HK-2 (cell line): ENCODE data around the gene DIAPH3.
A peak's percentile ranks its signal among the peaks of the same experiment; 100 is the strongest.

Source experiments
- DNase-seq: peaks from one replicate; pipeline ENCODE4 v3.0.0-alpha.2; 2018; ENCODE audit not compliant: unreplicated experiment

Gene DIAPH3

DNA sequence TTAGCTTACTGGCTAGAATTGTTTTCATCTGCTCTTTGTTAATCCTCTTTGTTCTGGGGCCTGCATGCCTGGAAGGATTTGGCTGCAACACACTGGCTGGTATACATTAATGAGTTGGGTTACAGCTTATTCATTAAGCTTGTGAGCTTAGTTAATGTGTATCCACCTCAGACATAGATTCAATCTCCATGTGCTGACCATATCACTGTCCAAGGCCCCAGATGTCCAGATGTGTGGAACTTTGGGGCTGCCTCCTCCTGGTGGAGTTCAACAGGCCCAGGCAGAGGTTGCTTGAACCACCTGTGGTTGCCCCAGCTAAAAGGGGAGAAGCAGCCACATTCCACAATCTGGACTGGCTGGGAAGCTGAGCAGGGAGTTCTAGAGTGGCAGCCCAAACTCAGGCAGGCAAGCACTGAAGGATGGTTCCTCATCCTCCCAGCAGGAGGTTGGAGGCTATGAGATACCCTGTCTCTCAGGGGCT, 5.4 kb downstream of the DIAPH3 start:
- DNase-seq: peak; percentile 25

DNA sequence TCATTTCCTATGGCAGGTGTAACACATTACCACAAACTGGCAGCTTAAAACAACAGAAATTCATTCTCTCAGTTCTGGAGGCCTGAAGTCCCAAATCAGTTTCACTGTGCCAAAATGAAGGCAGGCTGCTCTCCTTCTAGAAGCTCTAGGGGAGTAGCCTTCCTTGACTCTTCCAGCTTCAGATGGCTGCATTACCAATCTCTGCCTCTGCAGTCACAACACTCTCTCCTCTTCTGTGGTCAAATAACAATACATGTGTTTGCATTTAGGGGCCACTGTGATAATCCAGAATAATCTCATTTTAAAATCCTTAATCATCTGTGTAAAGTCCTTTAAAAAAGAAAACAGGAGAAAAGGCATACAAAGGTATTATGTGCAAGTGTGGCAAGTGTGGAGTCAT, 7.8 kb downstream of the DIAPH3 start:
- DNase-seq: no peak

DNA sequence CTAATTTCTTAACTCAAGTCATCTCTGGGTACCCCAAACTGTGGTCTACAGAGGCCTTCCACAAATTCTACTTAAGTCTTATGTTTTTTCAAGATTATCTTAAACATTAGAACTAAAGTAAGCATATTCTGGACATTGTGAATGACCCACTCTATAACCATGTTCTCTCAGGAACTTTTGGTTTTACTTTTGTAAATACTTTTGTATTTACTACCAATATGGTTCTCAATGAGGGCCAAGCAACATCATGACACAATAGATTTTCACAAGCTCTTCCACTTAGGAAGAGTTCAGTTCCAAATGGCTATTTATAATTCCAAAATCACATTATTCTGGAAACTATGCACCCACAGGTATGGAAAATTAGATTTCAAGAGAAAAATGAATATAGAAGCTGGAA, 10.8 kb downstream of the DIAPH3 start:
- no peak for DNase-seq

DNA sequence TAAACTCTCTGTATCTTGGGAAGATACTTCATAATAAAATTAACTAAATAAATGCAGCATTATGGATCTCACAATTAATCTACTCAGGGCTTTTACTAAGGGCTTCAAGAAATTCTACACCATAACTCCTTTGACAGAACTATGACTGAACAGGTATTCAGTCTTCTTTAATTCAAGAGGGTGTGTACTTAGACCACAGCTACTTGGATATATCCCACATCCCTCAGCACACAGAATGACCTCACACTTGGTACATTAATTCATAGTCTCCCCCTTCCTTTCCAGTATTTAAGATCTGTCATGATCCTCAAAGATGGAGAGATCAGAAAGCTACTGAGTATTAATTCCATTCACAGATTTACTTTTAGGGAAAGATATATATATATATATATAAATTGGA, 11.6 kb downstream of the DIAPH3 start:
- no peak for DNase-seq

DNA sequence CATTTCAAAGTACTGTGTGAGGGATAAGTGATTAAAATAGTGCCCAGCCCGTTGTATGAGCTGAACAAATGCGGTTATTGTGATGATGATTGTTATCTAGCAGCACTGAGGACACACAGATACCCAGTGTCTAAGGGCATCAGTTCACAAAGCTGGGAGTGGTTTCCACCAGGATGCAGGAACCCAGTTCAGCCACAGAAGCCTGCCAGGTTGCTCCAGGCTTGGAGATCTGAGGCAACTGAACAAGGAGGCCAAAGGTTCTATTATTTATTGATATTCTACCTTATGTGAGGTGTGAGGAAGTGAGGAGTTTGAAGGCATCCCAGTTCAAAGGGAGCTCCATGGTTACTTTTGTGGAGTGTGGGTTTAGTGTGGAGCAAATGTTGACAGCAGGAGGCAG, 13.2 kb downstream of the DIAPH3 start:
- DNase-seq: no peak

DNA sequence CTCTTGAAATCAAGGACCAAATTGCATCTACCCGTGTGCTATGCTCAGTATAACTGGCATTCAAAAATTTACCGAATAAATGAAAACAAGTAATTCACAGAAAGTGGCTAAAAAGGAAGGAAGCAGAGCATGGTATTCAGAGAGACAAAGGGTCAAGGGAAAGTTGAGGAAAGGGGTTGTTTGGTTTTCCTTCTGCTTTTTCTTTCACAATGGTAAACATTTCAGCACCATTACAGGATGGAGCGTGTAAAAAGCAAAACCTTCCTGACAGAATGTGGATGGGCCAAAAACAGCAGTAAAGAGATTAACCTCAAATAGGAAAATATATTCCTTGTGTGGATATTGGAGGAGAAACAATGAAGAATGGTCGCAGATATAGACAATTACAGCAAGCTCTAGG, 14.8 kb downstream of the DIAPH3 start:
- DNase-seq: no peak

DNA sequence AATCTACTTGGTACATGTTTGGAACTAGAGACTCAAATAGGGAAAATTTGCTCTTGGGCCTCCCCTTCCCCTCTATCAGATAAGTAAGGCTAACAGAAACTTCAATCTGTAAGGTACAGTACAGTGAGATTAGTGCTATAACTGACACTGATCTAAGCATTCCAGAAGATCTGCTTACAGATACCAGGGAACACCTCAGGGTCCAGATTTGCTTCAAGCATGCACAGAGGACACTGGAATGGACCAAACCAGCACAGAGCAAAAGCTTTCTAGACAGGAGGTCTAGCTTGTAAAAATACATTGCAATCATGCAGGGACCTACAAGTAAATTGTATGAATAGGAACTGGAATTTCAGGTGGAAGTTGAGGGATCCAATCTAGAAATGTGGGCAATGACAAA, 16.4 kb downstream of the DIAPH3 start:
- DNase-seq: no peak

DNA sequence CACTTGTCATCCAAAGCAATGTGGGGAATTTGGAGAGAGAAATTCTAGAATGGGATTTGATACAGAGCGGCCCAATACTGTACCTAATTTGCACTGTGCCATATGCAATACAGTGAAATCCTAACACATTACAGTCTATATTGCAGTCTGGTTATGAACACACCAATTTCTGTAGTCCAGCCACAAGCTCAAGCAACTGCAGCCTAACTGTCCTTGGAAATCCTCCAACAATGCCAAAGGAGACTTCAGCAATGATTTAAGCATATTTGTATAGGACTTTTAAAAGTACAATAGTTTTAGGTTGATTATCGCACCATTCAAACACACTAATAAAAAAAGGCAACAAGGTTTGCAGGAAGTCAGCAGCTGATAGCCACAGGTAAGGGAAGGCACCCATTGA, 17.3 kb downstream of the DIAPH3 start:
- no peak for DNase-seq

DNA sequence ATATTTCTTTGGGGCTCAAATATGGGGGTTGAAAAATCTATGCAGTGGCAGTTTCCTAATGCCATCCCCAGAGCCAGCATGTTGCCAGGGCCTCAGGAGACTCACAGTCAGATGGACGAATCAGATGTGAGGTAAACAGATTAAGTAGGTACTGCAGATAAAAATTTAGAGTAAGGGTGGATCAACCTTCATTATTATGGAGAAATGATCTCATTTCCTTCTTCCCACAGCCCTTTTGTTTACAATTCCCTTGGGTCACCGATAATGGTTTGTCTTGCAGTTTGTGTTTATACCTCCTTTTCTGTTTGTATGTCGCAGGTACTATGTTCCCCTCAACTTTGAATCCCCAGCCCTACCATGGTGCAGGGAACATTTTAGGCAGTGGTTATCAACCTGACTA, 20.0 kb downstream of the DIAPH3 start:
- no peak for DNase-seq

DNA sequence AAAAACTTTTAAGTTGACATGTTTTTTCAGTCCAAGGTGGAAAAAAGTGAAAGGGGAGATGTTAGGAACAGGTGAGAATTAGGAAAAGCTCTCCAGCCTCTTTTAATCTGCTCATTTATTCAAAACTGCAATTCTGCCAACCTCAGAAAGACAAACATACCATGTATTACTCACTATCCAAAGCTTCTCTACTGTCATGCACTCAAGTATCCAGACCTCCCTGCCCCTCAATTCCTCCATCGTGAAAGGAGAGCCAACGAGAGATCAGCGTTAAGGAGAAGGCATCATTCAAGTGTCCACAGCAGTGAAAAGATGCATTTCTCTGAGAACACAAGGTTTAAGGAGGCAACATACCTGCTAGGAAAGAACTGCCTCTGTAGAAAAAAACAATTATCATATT, 24.5 kb downstream of the DIAPH3 start:
- DNase-seq: no peak

DNA sequence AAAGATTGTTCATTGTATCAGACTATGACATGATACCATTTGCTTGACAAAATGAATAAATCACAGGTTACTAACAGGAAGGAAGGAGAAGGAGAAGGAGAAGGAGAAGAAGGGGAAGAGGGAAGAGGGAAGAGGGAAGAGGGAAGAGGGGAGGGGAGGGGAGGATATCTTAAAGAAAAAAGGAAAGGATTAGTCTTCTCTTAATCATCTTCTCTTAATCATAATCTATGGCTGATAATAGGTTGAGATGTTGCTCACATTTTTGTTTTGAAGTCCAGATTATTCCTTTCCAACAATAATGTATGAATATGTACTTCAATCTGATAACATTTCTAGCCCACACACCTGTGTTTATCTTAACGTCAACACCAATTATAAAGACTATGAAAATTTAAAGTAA, 25.1 kb downstream of the DIAPH3 start:
- DNase-seq: no peak

DNA sequence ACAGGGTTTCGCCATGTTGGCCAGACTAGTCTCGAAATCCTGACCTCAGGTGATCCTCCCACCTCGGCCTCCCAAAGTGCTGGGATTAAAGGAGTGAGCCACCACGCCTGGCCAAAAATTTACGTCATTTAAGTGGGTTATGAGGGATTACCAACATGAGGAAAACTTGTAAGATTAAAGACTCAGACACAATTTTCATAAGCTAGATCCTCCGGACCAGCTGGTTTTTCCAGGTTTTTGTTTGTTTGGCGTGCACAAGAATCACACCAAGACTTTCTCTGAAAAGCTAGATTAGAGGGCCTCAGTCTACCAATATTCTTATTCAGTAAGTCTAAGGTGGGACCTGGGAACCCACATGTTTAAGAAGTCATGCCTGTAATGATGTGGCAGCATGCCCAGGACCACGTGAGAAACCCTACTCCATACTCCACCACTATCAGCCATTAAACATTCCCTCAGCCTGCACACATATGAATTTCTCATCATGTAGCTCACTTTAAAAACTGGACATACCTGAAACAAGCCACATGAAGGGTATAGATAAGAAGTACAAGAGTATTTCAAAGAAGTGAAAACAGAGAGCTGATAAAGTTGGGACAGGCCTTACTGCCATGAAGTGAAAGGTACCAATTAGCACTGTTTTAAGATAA, 25.7 kb downstream of the DIAPH3 start:
- no peak for DNase-seq

DNA sequence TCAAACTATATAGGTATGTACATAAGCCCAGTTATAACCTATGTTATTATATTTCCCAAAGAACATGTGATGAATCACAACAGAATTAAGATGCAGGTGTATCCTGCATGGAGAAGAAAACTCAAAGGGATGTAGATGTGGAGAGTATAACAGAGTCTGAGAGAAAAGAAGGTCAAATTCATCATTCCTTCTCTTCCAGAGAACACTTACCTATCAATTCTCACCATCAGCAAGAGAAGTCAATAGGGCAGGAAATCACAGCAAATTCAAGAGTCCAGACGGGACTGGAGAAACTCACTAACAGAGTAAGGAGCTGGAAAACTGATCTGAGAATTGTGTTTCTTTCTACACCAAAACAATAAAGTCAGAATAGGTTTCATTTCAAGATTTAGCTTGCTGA, 28.4 kb downstream of the DIAPH3 start:
- DNase-seq: no peak

DNA sequence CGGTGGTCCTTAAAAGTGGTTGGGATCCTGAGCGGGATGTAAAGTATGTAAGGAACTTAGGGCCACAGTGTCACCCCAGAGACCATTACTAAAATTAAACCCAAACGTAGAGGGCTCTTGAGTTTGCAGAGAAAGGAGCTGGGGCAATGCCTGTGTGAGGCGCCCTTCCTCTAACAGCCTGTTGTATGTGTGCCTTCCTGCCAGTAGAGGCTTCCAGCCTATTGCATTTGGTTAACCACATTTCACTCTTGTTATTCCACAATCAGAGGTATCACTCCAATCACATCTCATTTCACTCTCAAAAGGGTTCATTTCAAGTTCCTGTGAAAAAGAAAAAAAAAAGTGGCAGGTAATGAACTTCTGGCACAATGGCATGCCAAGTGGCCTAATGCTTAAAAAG, 29.4 kb downstream of the DIAPH3 start:
- DNase-seq: no peak

DNA sequence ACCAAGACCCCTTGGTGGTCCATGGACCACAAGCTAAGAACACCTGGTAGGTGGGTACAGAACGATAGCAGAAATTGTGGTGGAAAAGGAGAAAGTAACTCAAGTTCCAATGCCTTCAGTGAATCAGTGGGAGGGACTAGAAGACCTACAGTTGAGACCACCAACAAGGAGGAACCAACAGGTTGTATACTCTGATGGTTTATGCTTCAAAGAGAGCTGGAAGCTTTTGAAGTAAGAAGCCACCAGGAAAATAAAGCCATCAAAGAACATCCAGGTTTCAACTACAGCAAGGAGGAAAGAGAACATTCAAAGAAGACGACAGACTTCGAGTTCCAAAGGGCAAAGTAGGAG, 42.4 kb downstream of the DIAPH3 start:
- DNase-seq: no peak

DNA sequence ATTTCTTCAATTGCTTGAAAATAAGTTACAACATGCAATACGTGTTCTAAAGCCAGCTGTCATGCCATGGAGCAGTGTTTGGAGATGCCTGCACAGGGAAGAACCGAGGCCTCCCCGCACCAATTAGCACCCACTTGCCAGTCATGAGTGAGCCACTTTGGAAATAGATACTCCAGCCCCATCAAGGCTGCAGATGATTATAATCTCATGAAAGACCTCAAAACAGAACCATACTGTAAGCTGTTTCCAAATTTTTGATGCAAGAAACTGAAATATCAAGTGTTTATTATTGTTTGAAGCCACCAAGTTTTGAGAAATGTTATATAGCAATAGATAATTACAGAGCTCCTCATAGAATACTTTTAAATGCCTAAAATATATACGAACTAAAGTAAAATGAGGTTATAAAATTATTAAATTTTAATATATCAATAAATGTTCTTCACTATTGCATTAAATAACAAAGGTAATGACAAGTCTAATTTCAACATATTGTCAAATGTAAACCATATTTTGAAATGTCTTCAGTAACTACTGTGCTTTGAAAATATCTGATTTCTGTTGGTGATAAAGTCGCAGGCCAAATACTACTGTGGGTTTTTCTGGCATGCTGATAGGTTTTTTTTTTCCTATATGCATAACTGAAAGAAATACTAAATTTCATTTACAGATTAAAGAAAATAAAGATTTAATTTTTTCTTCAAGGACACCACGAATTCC, 43.0 kb downstream of the DIAPH3 start:
- DNase-seq: no peak

DNA sequence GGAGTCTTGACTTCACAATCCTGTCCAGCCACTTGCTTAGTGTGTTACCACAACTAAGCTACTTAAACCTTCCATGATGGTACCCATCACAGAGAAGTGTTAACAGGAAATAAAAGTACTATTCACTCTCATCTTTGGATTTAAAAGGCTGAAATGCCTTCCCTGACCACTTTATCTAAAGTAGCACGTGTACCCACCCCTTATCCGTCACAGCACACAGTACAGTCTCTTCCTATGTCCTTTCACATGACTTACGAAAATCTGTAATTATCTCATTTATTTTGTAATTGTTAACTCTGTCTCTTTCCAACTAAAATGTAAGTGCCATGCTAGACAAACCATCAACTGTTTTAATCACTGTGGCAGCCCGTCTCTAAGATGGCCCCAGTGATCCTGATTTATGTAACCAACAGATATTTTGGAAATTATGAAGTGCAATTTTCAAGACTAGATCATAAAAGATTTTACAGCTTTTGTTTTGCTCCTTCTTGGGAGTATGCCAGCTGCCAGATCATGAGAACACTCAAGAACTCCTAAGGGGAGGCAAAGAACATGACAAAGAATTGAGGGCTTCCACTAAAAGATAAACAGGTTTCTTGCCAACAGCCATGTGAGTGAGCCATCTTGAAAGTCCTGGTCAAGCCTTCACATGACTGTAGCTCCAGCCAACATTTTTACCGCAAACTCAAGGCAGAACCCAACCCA, 44.9 kb downstream of the DIAPH3 start:
- no peak for DNase-seq

DNA sequence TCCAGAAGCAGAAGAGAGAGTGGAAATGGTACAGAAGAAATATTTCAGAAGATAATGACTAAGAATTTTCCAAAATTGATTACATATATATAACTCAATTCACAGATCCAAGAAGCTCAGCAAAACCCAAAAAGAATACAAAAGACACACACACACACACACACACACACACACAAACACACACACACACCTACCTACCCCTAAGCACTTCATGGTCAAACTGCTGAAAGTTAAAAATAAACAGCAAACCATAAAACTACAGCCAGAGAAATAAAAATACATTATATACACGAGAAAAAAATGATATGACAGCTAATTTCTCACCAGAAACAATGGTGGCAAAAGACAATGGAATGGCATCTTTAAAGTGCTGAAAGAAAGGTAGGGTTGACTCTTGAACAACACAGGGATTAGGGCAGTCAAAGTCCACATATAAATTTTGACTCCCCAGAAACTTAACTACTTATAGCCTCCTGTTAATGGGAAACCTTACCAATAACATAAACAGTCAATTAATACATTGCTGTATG, 49.2 kb downstream of the DIAPH3 start:
- no peak for DNase-seq

DNA sequence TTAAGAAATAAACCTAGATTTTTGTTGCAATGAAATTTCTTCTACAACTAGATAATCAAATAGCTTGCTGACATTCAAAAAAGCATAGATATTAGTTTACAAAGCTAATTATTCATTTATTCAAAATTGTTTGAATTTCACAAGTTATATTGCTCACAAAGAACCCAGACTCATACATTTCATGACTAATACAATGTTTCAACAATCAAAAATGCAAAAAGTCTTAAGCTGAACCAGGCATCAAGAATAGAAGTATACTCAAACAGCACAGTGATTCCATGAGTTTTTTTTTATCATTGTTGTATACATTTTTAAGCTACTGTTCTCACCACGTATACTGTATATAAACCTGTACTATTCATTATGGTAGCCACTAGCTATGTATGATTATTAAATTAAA, 51.0 kb downstream of the DIAPH3 start:
- no peak for DNase-seq

DNA sequence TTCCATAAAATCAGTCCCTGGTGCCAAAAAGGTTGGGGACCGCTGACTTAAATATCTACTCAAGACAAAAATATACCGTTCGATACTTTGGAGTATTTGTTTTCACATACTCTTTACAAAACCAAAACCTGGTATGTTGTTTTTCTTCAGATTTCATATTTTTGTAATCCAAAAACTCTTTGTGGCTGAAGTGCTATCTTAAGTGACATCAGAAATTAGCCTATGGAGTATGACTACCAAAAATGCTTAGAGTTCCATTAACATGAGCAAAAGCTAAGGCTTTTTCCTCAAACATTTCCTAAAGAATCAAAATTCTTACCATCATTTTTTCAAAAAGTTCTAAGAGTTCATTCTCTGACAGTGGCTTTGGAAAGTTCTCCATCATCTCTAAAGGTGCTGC, 52.0 kb downstream of the DIAPH3 start:
- no peak for DNase-seq

DNA sequence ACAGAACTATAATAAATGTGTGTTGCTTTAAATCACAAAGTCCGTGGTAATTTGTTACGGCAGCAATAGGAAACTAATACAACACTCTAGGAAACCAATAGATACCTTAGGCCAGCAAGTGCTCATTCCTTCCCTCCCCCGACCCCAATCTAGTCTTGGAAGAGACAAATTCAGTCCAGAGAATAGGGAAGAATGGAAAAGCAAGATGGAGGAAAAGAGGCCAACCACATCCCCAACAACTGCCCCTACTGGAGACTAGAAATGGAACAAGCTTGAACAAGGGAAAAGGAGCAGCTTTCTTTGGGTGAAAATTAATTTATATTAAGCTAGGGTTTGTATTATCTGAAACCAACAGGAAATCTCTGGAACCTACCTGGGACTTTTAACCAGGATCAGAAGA, 54.4 kb downstream of the DIAPH3 start:
- no peak for DNase-seq

DNA sequence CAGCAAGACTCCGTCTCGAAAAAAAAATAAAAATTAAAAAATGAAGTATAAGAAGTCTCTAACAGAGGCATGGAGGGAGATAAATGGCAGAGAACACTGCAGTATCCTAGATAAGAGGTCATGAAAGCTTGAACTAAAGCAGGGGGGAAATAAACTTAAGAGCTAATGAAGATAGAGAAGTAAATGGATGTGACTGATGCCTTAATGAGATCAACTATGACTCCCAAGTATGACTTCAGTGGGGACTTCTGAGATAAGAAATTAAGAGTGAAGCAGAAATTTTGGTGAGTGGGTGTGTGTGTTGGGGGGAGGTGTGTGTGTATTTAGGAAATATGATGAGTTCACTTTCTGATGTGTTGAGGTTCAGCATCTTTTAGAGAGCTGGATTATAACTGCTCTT, 55.1 kb downstream of the DIAPH3 start:
- no peak for DNase-seq
